ENCODE data around the gene RGS12.

RGS12 gene

GRCh38 chr4:3292571-3293400, at the start of gene RGS12:
RGS12 (plus strand) TSS chr4:3293021; CDS start chr4:3316171, 23,150 bp downstream.
- DNase-seq (ENCODE audit: low read depth), result peak; percentile 90

GRCh38 chr4:3243136-3243780, 49.6 kb upstream of the RGS12 start:
- DNase-seq (ENCODE audit: low read depth), result no peak

- DNase-seq (ENCODE audit: low read depth), result no peak
These were observed 48.8 kb upstream of the RGS12 start for GRCh38 chr4:3244002-3244401.

GRCh38 chr4:3244747-3245146, 48.1 kb upstream of the RGS12 start:
- no peak for DNase-seq (ENCODE audit: low read depth)

- DNase-seq (ENCODE audit: low read depth), result no peak
These were observed 47.1 kb upstream of the RGS12 start for GRCh38 chr4:3245676-3246075.

- no peak for DNase-seq (ENCODE audit: low read depth)
These were observed 46.1 kb upstream of the RGS12 start for GRCh38 chr4:3246458-3247398.

- DNase-seq (ENCODE audit: low read depth), result no peak
These were observed 45.2 kb upstream of the RGS12 start for GRCh38 chr4:3247399-3248177.

GRCh38 chr4:3248178-3248480, 44.7 kb upstream of the RGS12 start:
- DNase-seq (ENCODE audit: low read depth), result no peak

- peak; percentile 20 for DNase-seq (ENCODE audit: low read depth)
These were observed 43.8 kb upstream of the RGS12 start, which contains the start of gene MSANTD1 for GRCh38 chr4:3248811-3249661. MSANTD1 (plus strand) TSS chr4:3249159; CDS start chr4:3249223, 64 bp downstream.

- DNase-seq (ENCODE audit: low read depth), result no peak
These were observed 42.9 kb upstream of the RGS12 start for GRCh38 chr4:3249711-3250437.

GRCh38 chr4:3250438-3250955, 42.3 kb upstream of the RGS12 start:
- no peak for DNase-seq (ENCODE audit: low read depth)

- no peak for DNase-seq (ENCODE audit: low read depth)
These were observed 41.7 kb upstream of the RGS12 start for GRCh38 chr4:3250956-3251690.

- DNase-seq (ENCODE audit: low read depth), result no peak
These were observed 40.9 kb upstream of the RGS12 start for GRCh38 chr4:3251691-3252479.

- DNase-seq (ENCODE audit: low read depth), result no peak
These were observed 40.4 kb upstream of the RGS12 start for GRCh38 chr4:3252480-3252828.

- DNase-seq (ENCODE audit: low read depth), result no peak
These were observed 39.8 kb upstream of the RGS12 start for GRCh38 chr4:3252831-3253641.

- no peak for DNase-seq (ENCODE audit: low read depth)
These were observed 39.0 kb upstream of the RGS12 start for GRCh38 chr4:3253808-3254207.

- no peak for DNase-seq (ENCODE audit: low read depth)
These were observed 38.3 kb upstream of the RGS12 start for GRCh38 chr4:3254302-3255131.

Data from fibroblast of the conjunctiva (primary cell).